ENCODE results near the gene NEGR1. TPM values are rescaled to one million over a fixed set of nuclear protein-coding genes. Genes with fewer than 3 reads are reported as not detected.

The NEGR1 gene
- total RNA-seq, 1 donor from 2014 or later: 19.2 TPM

- H3K27me3 ChIP-seq: no peaks in the 10 kb centered on the region
- H3K27ac ChIP-seq: no peak overlapping the region
- H3K4me1 ChIP-seq: no peaks in the 10 kb centered on the region
- no peaks in the 10 kb centered on the region for H3K36me3 ChIP-seq
- intact Hi-C loops (cut with DNase I): no loop called here
- TF ChIP-seq POLR2AphosphoS5 (IDR thresholded peaks at IDR 0.05; ENCODE audit: insufficient read depth in 1 of 2, low read depth in 1 of 2): no peak
- no peak for TF ChIP-seq CTCF (IDR thresholded peaks at IDR 0.05)
- TF ChIP-seq POLR2A (IDR thresholded peaks at IDR 0.05): no peak
- H3K4me3 ChIP-seq: no peak overlapping the region
- DNase-seq (ENCODE audit: extremely low spot score in 2 of 2): no peak
- H3K9me3 ChIP-seq: no peaks in the 10 kb centered on the region
These were observed 429.0 kb downstream of the NEGR1 start for GRCh38 chr1:71853360-71853759.

DNA sequence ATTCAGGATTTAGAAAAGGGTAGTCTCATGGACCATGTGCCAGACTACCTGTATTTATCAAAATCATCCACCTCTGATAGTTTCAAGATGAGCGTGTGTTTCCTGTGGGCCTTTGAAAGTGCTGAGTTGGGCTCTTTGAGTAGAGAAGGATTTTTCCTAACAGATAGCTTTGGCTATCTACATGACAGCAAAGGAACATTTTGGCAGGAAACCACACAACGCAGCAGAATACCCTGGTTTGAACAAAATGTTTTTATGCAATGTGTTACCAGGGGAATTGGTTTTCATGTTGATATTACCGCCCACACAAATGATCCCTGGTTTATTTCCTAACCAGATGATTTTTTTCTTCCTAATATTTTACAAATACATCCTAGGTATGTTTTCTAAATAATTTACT, 431.4 kb downstream of the NEGR1 start:
- DNase-seq (ENCODE audit: extremely low spot score in 2 of 2): no peak
- Histone ChIP-seq H3K9me3 (no peaks in the 10 kb centered on the region), H3K4me1 (no peaks in the 10 kb centered on the region), H3K27me3 (no peaks in the 10 kb centered on the region), H3K4me3 (no peak overlapping the region), H3K27ac (no peak overlapping the region), H3K36me3 (no peaks in the 10 kb centered on the region)
- intact Hi-C loops (cut with DNase I): no loop called here
- no peak for TF ChIP-seq CTCF (IDR thresholded peaks at IDR 0.05)
- TF ChIP-seq POLR2AphosphoS5 (IDR thresholded peaks at IDR 0.05; ENCODE audit: insufficient read depth in 1 of 2, low read depth in 1 of 2): no peak
- no peak for TF ChIP-seq POLR2A (IDR thresholded peaks at IDR 0.05)

- H3K4me1 ChIP-seq: no peaks in the 10 kb centered on the region
- no peak overlapping the region for H3K27ac ChIP-seq
- no peak for TF ChIP-seq POLR2A (IDR thresholded peaks at IDR 0.05)
- no peak for TF ChIP-seq POLR2AphosphoS5 (IDR thresholded peaks at IDR 0.05; ENCODE audit: insufficient read depth in 1 of 2, low read depth in 1 of 2)
- no peak for TF ChIP-seq CTCF (IDR thresholded peaks at IDR 0.05)
These were observed 431.8 kb downstream of the NEGR1 start for GRCh38 chr1:71850515-71850914.

GRCh38 chr1:71843012-71843411, 439.3 kb downstream of the NEGR1 start:
- no peak for TF ChIP-seq POLR2A (IDR thresholded peaks at IDR 0.05)
- TF ChIP-seq POLR2AphosphoS5 (IDR thresholded peaks at IDR 0.05; ENCODE audit: insufficient read depth in 1 of 2, low read depth in 1 of 2): no peak
- TF ChIP-seq CTCF (IDR thresholded peaks at IDR 0.05): no peak
- intact Hi-C loops (cut with DNase I): no loop called here

More at GRCh38 chr1:71850515-71850914, 431.8 kb downstream of the NEGR1 start:
- Histone ChIP-seq H3K36me3 (no peaks in the 10 kb centered on the region), H3K27me3 (no peaks in the 10 kb centered on the region), H3K4me3 (no peak overlapping the region), H3K9me3 (no peaks in the 10 kb centered on the region)
- intact Hi-C loops (cut with DNase I): no loop called here
- DNase-seq (ENCODE audit: extremely low spot score in 2 of 2): no peak

GRCh38 chr1:71839876-71840275, 442.5 kb downstream of the NEGR1 start:
- H3K9me3 ChIP-seq: no peaks in the 10 kb centered on the region
- H3K4me3 ChIP-seq: no peak overlapping the region
- no peaks in the 10 kb centered on the region for H3K27me3 ChIP-seq
- DNase-seq (ENCODE audit: extremely low spot score in 2 of 2): no peak
- TF ChIP-seq POLR2AphosphoS5 (IDR thresholded peaks at IDR 0.05; ENCODE audit: insufficient read depth in 1 of 2, low read depth in 1 of 2) (no peak), CTCF (IDR thresholded peaks at IDR 0.05) (no peak), POLR2A (IDR thresholded peaks at IDR 0.05) (no peak)
- no peaks in the 10 kb centered on the region for H3K36me3 ChIP-seq
- no peaks in the 10 kb centered on the region for H3K4me1 ChIP-seq
- intact Hi-C loops (cut with DNase I): no loop called here
- H3K27ac ChIP-seq: no peak overlapping the region

More at GRCh38 chr1:71843012-71843411, 439.3 kb downstream of the NEGR1 start:
- Histone ChIP-seq H3K27ac (no peak overlapping the region), H3K9me3 (no peaks in the 10 kb centered on the region), H3K36me3 (no peaks in the 10 kb centered on the region), H3K27me3 (no peaks in the 10 kb centered on the region), H3K4me3 (no peak overlapping the region), H3K4me1 (no peaks in the 10 kb centered on the region)
- DNase-seq (ENCODE audit: extremely low spot score in 2 of 2): no peak
